HCT116 (cell line): ENCODE data around the gene OLFML1.

Experiments
- CEBPB ChIP-seq: IDR thresholded peaks from 2 replicates; pipeline ENCODE4 v1.6.1; 2012; ENCODE audit warnings: low read depth
- CTCF ChIP-seq, 3 experiments: fragments of 200-600 bp in 1 of 3; sonication (generic) in 1 of 3; IDR thresholded peaks in 2 of 3; conservative IDR thresholded peaks in 1 of 3; 2 replicates each; pipeline ENCODE4 v1.5.1; 2012 to 2017; ENCODE audit warnings: low read depth in 2 of 3, low read length in 2 of 3, antibody characterized with exemption in 1 of 3, borderline replicate concordance in 1 of 3, control low read depth in 1 of 3, mild to moderate bottlenecking in 1 of 3, mixed read lengths in 1 of 3, mixed run types in 1 of 3, moderate library complexity in 1 of 3; ENCODE audit not compliant: insufficient read depth in 1 of 3
- EZH2 ChIP-seq: fragments of 200-600 bp; sonication (generic); IDR thresholded peaks from 2 replicates; pipeline ENCODE4 v1.6.1; 2017; ENCODE audit warnings: antibody characterized with exemption, mixed run types
- POLR2A ChIP-seq: IDR thresholded peaks from 2 replicates; pipeline ENCODE4 v1.7.0; 2011; ENCODE audit warnings: borderline replicate concordance; ENCODE audit not compliant: insufficient read depth, insufficient read length; ENCODE audit errors: extremely low read depth
- TF ChIP-seq, protein P1 (sequence below): IDR thresholded peaks from 2 replicates; pipeline ENCODE4 v1.6.1; 2012

GRCh38 chr11:7473717-7474116 lies 11.6 kb upstream of the OLFML1 start:
- TF ChIP-seq, protein P1, sequence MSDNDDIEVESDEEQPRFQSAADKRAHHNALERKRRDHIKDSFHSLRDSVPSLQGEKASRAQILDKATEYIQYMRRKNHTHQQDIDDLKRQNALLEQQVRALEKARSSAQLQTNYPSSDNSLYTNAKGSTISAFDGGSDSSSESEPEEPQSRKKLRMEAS = no peak
- TF ChIP-seq POLR2A (no peak), CTCF (IDR thresholded peaks at IDR 0.05 in 2 of 3, conservative IDR thresholded peaks at IDR 0.05 in 1 of 3; ENCODE audit: borderline replicate concordance in 1 of 3, insufficient read depth in 1 of 3, low read depth in 2 of 3, low read length in 2 of 3) (no peak), CEBPB (no peak), EZH2 (no peak)
